Measurements from ENCODE around the gene SLAMF1. TPM values are rescaled to one million over a fixed set of nuclear protein-coding genes. Genes with fewer than 3 reads are reported as not detected.
A peak's percentile ranks its signal among the peaks of the same experiment; 100 is the strongest.
"Not testable (repeated sequence)": the region's sequence is repeated elsewhere in the genome, so short reads cannot be mapped to it uniquely, and the experiment has no call there.

The SLAMF1 gene
- total RNA-seq, 4 donors from 2014 or later, result 1.1 to 2.2 (median 1.7) TPM; not detected in 1

GRCh38 chr1:160652065-160652641 lies 5.3 kb upstream of the SLAMF1 start:
- H3K4me1 ChIP-seq; H3K27me3 ChIP-seq; H3K36me3 ChIP-seq; H3K4me3 ChIP-seq; H3K9me3 ChIP-seq; intact Hi-C loops (cut with DNase I); DNase-seq: not testable (repeated sequence)
- peak overlapping the region in 1 of 4 donors; percentile 49 for H3K27ac ChIP-seq
- whole genome bisulfite sequencing, 2 donors, result 39% methylated on average over 5 to 7 of the region's 8 CpGs
- TF ChIP-seq POLR2A (IDR thresholded peaks at IDR 0.05), result peak in 1 of 4 donors; percentile 42

GRCh38 chr1:160651433-160652064 lies 4.7 kb upstream of the SLAMF1 start:
- no peaks in the 10 kb centered on the region for H3K27me3 ChIP-seq
- no peaks in the 10 kb centered on the region for H3K9me3 ChIP-seq
- no peak overlapping the region for H3K4me3 ChIP-seq
- H3K36me3 ChIP-seq, result no peaks in the 10 kb centered on the region
- intact Hi-C loops (cut with DNase I), result no loop called here
- no peak overlapping the region for H3K27ac ChIP-seq
- no peak for TF ChIP-seq POLR2A (IDR thresholded peaks at IDR 0.05)
- TF ChIP-seq, protein P1, sequence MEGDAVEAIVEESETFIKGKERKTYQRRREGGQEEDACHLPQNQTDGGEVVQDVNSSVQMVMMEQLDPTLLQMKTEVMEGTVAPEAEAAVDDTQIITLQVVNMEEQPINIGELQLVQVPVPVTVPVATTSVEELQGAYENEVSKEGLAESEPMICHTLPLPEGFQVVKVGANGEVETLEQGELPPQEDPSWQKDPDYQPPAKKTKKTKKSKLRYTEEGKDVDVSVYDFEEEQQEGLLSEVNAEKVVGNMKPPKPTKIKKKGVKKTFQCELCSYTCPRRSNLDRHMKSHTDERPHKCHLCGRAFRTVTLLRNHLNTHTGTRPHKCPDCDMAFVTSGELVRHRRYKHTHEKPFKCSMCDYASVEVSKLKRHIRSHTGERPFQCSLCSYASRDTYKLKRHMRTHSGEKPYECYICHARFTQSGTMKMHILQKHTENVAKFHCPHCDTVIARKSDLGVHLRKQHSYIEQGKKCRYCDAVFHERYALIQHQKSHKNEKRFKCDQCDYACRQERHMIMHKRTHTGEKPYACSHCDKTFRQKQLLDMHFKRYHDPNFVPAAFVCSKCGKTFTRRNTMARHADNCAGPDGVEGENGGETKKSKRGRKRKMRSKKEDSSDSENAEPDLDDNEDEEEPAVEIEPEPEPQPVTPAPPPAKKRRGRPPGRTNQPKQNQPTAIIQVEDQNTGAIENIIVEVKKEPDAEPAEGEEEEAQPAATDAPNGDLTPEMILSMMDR (IDR thresholded peaks at IDR 0.05), result no peak
- WGBS, 2 donors, result 8 to 19% methylated on average over 1 of the region's 1 CpG
- peaks cover 0 to 9% (median 0%) of the 10 kb centered on the region in 3 donors for H3K4me1 ChIP-seq
- no peak for DNase-seq

DNA sequence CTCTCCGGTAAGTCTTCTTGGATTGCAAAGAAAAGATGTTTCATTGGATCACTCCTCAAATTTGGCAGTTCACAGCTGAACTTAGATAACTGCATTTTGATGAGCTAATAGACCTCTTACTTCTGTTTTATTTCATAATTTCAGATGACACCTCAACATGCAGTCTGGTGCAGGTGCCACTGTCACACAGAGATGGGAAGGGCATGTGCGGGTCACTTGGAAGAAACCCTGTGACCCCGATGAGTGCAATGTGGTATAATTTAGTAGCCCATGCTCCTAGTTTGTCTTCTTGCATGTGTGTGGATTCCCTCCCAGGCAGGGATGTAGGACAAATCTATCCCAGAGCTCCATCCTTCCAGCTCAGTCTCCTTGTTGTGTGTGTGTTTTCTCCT lies 481 bp upstream of the SLAMF1 start:
- H3K4me3 ChIP-seq, result peak overlapping the region in 3 of 4 donors; percentile 13 to 52 (median 35)
- WGBS, 2 donors, result 67 to 74% methylated on average over 3 of the region's 3 CpGs
- peak overlapping the region in 2 of 4 donors; percentile 49 to 52 for H3K27ac ChIP-seq
- DNase-seq, result no peak
- no peaks in the 10 kb centered on the region for H3K36me3 ChIP-seq
- no peaks in the 10 kb centered on the region for H3K27me3 ChIP-seq
- intact Hi-C loops (cut with DNase I), result no loop called here
- TF ChIP-seq POLR2A (IDR thresholded peaks at IDR 0.05), result no peak
- TF ChIP-seq, protein P1 (IDR thresholded peaks at IDR 0.05), result no peak
- no peaks in the 10 kb centered on the region for H3K9me3 ChIP-seq
- H3K4me1 ChIP-seq, result peaks cover 0 to 9% (median 0%) of the 10 kb centered on the region in 3 donors

DNA sequence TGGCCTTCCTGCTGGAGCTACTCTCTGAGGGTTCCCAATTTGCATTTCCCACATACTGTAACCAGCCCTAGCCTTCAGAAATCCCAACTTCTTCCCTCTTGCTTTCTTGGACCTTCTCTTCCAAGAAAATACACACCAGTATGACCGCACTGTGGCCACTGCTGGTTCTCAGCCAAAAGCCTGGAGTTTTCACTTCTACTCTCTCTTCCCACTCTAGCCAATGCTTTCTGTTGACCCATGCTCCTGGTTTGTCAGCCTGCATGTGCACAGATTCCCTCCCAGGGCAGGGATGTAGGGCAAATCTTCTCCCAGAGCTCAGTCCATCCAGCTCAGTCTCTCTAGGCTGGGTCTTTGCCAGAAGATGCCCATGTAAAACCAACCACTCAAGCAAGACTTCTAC lies 664 bp downstream of the SLAMF1 start:
- Histone ChIP-seq H3K4me1 (peaks cover 0 to 4% (median 0%) of the 10 kb centered on the region in 3 donors), H3K27ac (peak overlapping the region in 3 of 4 donors; percentile 11 to 52 (median 49)), H3K4me3 (peak overlapping the region; percentile 0 to 52 (median 24)), H3K9me3 (no peaks in the 10 kb centered on the region), H3K27me3 (no peaks in the 10 kb centered on the region), H3K36me3 (no peaks in the 10 kb centered on the region)
- 64 to 77% methylated on average over 1 of the region's 1 CpG for WGBS, 2 donors
- intact Hi-C loops (cut with DNase I), result no loop called here
- no peak for TF ChIP-seq POLR2A (IDR thresholded peaks at IDR 0.05)
- TF ChIP-seq, protein P1 (IDR thresholded peaks at IDR 0.05), result no peak
- DNase-seq, result no peak

DNA sequence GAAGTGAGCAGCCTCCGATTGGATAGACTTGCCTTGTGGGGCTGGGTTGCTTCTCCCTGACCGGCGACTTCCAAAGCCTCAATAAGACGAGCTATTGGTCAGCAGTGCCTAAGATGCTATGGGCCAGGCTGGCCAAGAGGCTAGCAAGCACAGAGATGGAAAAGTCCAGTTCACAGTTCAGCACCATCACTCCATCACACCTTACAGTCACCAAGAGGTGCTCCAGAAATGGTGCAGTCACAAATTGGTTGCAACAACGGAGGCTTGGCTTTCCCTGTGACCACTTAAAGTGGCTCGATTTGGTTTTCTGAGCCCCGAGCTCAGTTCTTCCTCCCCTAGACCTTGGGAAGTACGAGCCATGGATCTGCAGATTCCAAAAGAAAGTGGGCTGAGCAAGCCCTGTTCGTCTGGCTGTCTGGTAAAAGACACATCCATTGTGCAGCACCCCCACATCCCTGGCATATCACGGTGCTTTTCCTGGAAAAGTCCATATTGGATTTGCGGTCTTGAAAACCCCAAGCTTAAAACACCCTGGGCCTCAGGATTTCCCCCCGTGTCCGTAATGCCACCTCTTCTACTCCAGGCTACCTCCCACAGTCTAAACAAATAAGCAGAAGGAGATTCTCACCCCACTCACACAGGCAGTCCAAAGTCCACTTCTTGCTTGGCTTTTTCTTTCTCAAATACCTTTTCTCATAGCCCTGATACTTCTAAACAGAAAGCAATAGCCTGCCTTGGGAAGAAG lies 1.3 kb downstream of the SLAMF1 start:
- WGBS, 2 donors, result 60 to 78% methylated on average over 12 to 13 of the region's 13 CpGs

More for the DNA sequence above, 1.3 kb downstream of the SLAMF1 start:
- peaks cover 0 to 4% (median 0%) of the 10 kb centered on the region in 3 donors for H3K4me1 ChIP-seq
- peak overlapping the region in 3 of 4 donors; percentile 3 to 52 (median 49) for H3K27ac ChIP-seq
- DNase-seq, result no peak
- TF ChIP-seq, protein P1 (IDR thresholded peaks at IDR 0.05), result no peak
- TF ChIP-seq POLR2A (IDR thresholded peaks at IDR 0.05), result no peak
- H3K27me3 ChIP-seq, result no peaks in the 10 kb centered on the region
- no peaks in the 10 kb centered on the region for H3K9me3 ChIP-seq
- peak overlapping the region; percentile 0 to 52 (median 24) for H3K4me3 ChIP-seq
- intact Hi-C loops (cut with DNase I), result no loop called here
- no peaks in the 10 kb centered on the region for H3K36me3 ChIP-seq
